Measurements from ENCODE around the gene C11orf21.

Gene C11orf21

GRCh38 chr11:2270322-2271076 lies 31.2 kb downstream of the C11orf21 start, which contains the start of gene ASCL2:
TSS of gene ASCL2 (minus strand) at chr11:2270588. CDS start at chr11:2270332, 256 bp downstream.
- no peak for DNase-seq

- DNase-seq, result peak; percentile 53
These were observed 32.0 kb downstream of the C11orf21 start for GRCh38 chr11:2269601-2270321.

- peak; percentile 81 for DNase-seq
These were observed 32.8 kb downstream of the C11orf21 start for GRCh38 chr11:2268729-2269600.

- no peak for DNase-seq
These were observed 33.6 kb downstream of the C11orf21 start for GRCh38 chr11:2267851-2268728.

GRCh38 chr11:2267306-2267850 lies 34.3 kb downstream of the C11orf21 start:
- DNase-seq, result no peak

GRCh38 chr11:2266586-2267305 lies 35.0 kb downstream of the C11orf21 start:
- no peak for DNase-seq

- DNase-seq, result no peak
These were observed 35.7 kb downstream of the C11orf21 start for GRCh38 chr11:2265854-2266585.

GRCh38 chr11:2265396-2265795 lies 36.3 kb downstream of the C11orf21 start:
- DNase-seq, result peak; percentile 23

GRCh38 chr11:2264366-2265053 lies 37.2 kb downstream of the C11orf21 start:
- no peak for DNase-seq

- no peak for DNase-seq
These were observed 37.9 kb downstream of the C11orf21 start for GRCh38 chr11:2263724-2264360.

- no peak for DNase-seq
These were observed 38.6 kb downstream of the C11orf21 start for GRCh38 chr11:2263071-2263565.

- no peak for DNase-seq
These were observed 39.2 kb downstream of the C11orf21 start for GRCh38 chr11:2262301-2263070.

GRCh38 chr11:2261436-2262230 lies 40.1 kb downstream of the C11orf21 start:
- no peak for DNase-seq

- no peak for DNase-seq
These were observed 41.0 kb downstream of the C11orf21 start for GRCh38 chr11:2260491-2261364.

- DNase-seq, result no peak
These were observed 41.7 kb downstream of the C11orf21 start for GRCh38 chr11:2259897-2260451.

- no peak for DNase-seq
These were observed 42.3 kb downstream of the C11orf21 start for GRCh38 chr11:2259466-2259830.
